ENCODE measurements around the gene TPSAB1. TPM values are rescaled to one million over a fixed set of nuclear protein-coding genes. Genes with fewer than 3 reads are reported as not detected.

The TPSAB1 gene
- total RNA-seq, 4 donors from 2014 or later, result 20.8 to 86.2 (median 31.4) TPM

GRCh38 chr16:1202274-1202673 lies 38.2 kb upstream of the TPSAB1 start:
- ATAC-seq (ENCODE audit: low FRiP score), result no peak
- DNase-seq (ENCODE audit: low spot score), result no peak
- TF ChIP-seq, protein P1, sequence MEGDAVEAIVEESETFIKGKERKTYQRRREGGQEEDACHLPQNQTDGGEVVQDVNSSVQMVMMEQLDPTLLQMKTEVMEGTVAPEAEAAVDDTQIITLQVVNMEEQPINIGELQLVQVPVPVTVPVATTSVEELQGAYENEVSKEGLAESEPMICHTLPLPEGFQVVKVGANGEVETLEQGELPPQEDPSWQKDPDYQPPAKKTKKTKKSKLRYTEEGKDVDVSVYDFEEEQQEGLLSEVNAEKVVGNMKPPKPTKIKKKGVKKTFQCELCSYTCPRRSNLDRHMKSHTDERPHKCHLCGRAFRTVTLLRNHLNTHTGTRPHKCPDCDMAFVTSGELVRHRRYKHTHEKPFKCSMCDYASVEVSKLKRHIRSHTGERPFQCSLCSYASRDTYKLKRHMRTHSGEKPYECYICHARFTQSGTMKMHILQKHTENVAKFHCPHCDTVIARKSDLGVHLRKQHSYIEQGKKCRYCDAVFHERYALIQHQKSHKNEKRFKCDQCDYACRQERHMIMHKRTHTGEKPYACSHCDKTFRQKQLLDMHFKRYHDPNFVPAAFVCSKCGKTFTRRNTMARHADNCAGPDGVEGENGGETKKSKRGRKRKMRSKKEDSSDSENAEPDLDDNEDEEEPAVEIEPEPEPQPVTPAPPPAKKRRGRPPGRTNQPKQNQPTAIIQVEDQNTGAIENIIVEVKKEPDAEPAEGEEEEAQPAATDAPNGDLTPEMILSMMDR (IDR thresholded peaks at IDR 0.05), result no peak

GRCh38 chr16:1204933-1205332 lies 35.6 kb upstream of the TPSAB1 start:
- TF ChIP-seq, protein P1 (IDR thresholded peaks at IDR 0.05), result no peak
- ATAC-seq (ENCODE audit: low FRiP score) (no peak), DNase-seq (ENCODE audit: low spot score) (no peak)

DNA sequence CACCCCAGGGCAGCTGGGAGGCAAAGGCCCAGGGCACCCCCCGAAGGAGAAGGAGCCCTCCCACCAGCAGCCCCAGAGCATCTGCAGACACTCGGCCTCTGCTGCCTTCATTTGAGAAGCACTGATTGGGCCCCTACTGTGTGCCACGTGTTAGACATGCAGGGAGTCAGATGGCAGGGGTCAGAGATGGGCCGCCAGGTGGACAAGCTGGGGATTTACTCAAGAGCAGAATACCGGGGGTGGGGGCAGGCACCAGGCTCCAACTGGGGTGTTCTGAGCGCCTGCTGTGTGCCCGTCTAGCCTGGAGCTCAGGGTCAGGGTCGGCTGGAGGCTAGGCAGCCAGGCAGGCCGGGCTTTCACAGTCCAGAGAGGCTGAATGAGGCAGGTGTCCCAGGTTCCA lies 34.2 kb upstream of the TPSAB1 start:
- DNase-seq (ENCODE audit: low spot score) (no peak), ATAC-seq (ENCODE audit: low FRiP score) (no peak)
- TF ChIP-seq, protein P1 (IDR thresholded peaks at IDR 0.05), result no peak

GRCh38 chr16:1206786-1207185 lies 33.7 kb upstream of the TPSAB1 start:
- ATAC-seq (ENCODE audit: low FRiP score) (no peak), DNase-seq (ENCODE audit: low spot score) (no peak)
- TF ChIP-seq, protein P1 (IDR thresholded peaks at IDR 0.05), result no peak

DNA sequence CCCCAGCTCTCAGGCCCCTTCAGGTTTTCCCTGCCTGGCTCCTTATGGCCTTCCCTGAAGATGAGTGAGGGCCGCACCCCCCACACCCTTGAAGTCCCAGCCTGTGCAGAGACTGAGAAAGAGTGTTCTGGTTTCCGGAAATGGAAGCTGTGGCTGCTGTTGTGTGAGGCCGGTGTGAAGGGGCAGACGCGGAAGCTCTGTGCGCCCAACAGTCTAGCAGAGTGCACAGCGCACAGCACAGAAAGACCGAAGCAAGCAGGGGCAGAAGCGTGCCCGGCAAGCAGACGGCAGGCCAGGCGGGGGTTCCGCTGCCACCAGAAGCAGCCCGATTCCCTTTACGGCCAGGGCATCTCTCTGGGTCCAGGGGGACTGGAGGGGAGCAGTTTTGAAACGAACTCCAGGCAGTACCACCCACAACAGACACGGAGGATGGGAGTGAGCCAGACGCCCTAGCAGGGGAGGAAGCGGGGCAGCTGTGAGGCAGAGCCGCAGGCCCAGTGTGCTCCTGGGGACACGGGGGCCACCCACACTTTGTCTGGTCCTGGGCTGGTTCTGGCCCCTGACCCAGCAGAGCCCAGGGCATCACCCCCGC lies 32.2 kb upstream of the TPSAB1 start:
- TF ChIP-seq, protein P1 (IDR thresholded peaks at IDR 0.05), result no peak
- no peak for DNase-seq (ENCODE audit: low spot score)
- ATAC-seq (ENCODE audit: low FRiP score), result no peak

DNA sequence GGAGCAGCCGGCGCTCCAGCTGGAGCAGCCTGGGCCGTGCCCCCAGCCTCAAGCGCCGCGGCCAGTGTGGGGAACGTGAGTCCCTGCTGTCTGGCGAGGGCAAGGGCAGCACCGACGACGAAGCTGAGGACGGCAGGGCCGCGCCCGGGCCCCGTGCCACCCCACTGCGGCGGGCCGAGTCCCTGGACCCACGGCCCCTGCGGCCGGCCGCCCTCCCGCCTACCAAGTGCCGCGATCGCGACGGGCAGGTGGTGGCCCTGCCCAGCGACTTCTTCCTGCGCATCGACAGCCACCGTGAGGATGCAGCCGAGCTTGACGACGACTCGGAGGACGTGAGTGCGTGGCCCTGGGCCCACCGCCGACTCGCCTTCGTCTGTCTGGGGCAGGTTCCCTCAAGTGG lies 31.4 kb upstream of the TPSAB1 start:
- TF ChIP-seq, protein P1 (IDR thresholded peaks at IDR 0.05), result no peak
- ATAC-seq (ENCODE audit: low FRiP score), result no peak

DNA sequence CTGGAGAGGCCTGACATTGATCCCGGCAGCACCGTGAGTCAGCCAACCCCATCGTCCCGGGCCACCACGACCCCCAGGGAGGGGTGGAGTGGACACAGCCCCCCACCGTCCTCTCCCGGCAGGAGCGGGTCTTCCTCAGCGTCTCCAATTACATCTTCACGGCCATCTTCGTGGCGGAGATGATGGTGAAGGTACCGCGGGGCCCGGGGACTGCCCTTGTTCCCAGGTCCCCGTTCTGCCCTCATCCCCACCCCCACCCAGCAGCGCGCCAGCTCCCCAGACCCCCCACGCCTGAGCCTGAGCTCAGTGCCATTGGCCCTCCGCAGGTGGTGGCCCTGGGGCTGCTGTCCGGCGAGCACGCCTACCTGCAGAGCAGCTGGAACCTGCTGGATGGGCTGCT lies 30.0 kb upstream of the TPSAB1 start:
- TF ChIP-seq, protein P1 (IDR thresholded peaks at IDR 0.05), result no peak
- ATAC-seq (ENCODE audit: low FRiP score) (no peak), DNase-seq (ENCODE audit: low spot score) (no peak)

More for the DNA sequence above, 31.4 kb upstream of the TPSAB1 start:
- no peak for DNase-seq (ENCODE audit: low spot score)
